Hepatocyte (in vitro differentiated cells): ENCODE data around the gene SGMS2. TPM values are rescaled to one million over a fixed set of nuclear protein-coding genes. Genes with fewer than 3 reads are reported as not detected.

Experiments
- DNase-seq: peaks from one replicate; pipeline ENCODE4 v3.0.0-alpha.2; 2016; ENCODE audit warnings: low spot score
- H2AFZ ChIP-seq: fragments of 200-600 bp; sonication (generic); 2 replicates; pipeline ENCODE4 v1.6.0; 2016; ENCODE audit warnings: antibody characterized with exemption, mild to moderate bottlenecking
- H3K27ac ChIP-seq: fragments of 200-600 bp; sonication (generic); 2 replicates; pipeline ENCODE4 v1.5.1; 2016; ENCODE audit warnings: mild to moderate bottlenecking
- H3K27me3 ChIP-seq: fragments of 200-600 bp; sonication (generic); 2 replicates; pipeline ENCODE4 v1.6.1; 2016
- H3K36me3 ChIP-seq: fragments of 200-600 bp; sonication (generic); replicated peaks from 2 replicates; pipeline ENCODE4 v1.5.1; 2016; ENCODE audit warnings: low read depth; ENCODE audit not compliant: insufficient read depth
- H3K4me1 ChIP-seq: fragments of 200-600 bp; sonication (generic); 2 replicates; pipeline ENCODE4 v1.5.1; 2016; ENCODE audit warnings: mild to moderate bottlenecking, moderate library complexity; ENCODE audit not compliant: insufficient read depth
- H3K4me2 ChIP-seq: fragments of 200-600 bp; sonication (generic); 2 replicates; pipeline ENCODE4 v1.6.0; 2016
- H3K4me3 ChIP-seq: fragments of 200-600 bp; sonication (generic); 2 replicates; pipeline ENCODE4 v1.5.1; 2016; ENCODE audit warnings: mild to moderate bottlenecking
- H3K79me2 ChIP-seq: fragments of 200-600 bp; sonication (generic); 2 replicates; pipeline ENCODE4 v1.6.0; 2017; ENCODE audit warnings: mild to moderate bottlenecking
- H3K9me2 ChIP-seq: fragments of 200-600 bp; sonication (generic); replicated peaks from 2 replicates; pipeline ENCODE4 v1.6.0; 2017; ENCODE audit warnings: mild to moderate bottlenecking; ENCODE audit not compliant: insufficient read depth
- H3K9me3 ChIP-seq: fragments of 200-600 bp; sonication (generic); 2 replicates; pipeline ENCODE4 v1.5.1; 2016; ENCODE audit warnings: low read depth, mild to moderate bottlenecking
- H4K20me1 ChIP-seq: fragments of 200-600 bp; sonication (generic); 2 replicates; pipeline ENCODE4 v1.6.0; 2016; ENCODE audit warnings: mild to moderate bottlenecking; ENCODE audit not compliant: insufficient read depth, poor library complexity, severe bottlenecking
- CTCF ChIP-seq: fragments of 200-600 bp; sonication (generic); IDR thresholded peaks from 2 replicates; pipeline ENCODE4 v1.5.1; 2016; ENCODE audit warnings: antibody characterized with exemption, mild to moderate bottlenecking; ENCODE audit not compliant: poor library complexity
- EZH2 ChIP-seq: fragments of 200-600 bp; sonication (generic); IDR thresholded peaks from 2 replicates; pipeline ENCODE4 v1.6.1; 2016; ENCODE audit warnings: antibody characterized with exemption, mild to moderate bottlenecking, borderline replicate concordance
- EZH2phosphoT487 ChIP-seq: fragments of 200-600 bp; sonication (generic); IDR thresholded peaks from one replicate; pipeline ENCODE4 v1.6.1; 2018; ENCODE audit warnings: antibody characterized with exemption, mild to moderate bottlenecking, low read depth, moderate library complexity; ENCODE audit not compliant: unreplicated experiment, severe bottlenecking
- WGBS: methylation state at CpG from one replicate; pipeline ENCODE4 v1.1.6; 2016; ENCODE audit warnings: low lambda C conversion rate; ENCODE audit errors: missing lambda C conversion rate; 5-methylcytosine and 5-hydroxymethylcytosine counted together
- polyA plus RNA-seq: library from polyadenylated mRNA; unstranded; fragments of >200 nt; fragmentation: Nextera tagmentation; extraction: Ambion mirVana; gene quantifications from 2 replicates; pipeline ENCODE4 v1.2.1, GENCODE V29; 2016
- total RNA-seq: library from RNA; depleted of rRNA; stranded (reverse); fragments of >200 nt; gene quantifications from 2 replicates; pipeline ENCODE4 v1.2.3, GENCODE V29; 2014

Gene SGMS2
- total and polyA plus RNA-seq, 2 experiments from 2014 or later = 33.1 to 75.7 TPM

GRCh38 chr4:107799669-107800450 lies 24.9 kb upstream of the SGMS2 start:
- DNase-seq = no peak
- TF ChIP-seq EZH2 = no peak
- TF ChIP-seq CTCF = no peak
- TF ChIP-seq EZH2phosphoT487 = no peak
- Histone ChIP-seq H3K9me2 (no peaks in the 10 kb centered on the region), H3K27me3 (no peaks in the 10 kb centered on the region), H3K4me3 (no peak overlapping the region), H4K20me1 (no peaks in the 10 kb centered on the region), H3K27ac (peak overlapping the region; percentile 33), H3K36me3 (no peaks in the 10 kb centered on the region), H3K4me1 (peaks cover 6% of the 10 kb centered on the region), H3K4me2 (peak overlapping the region; percentile 51), H3K9me3 (no peaks in the 10 kb centered on the region), H2AFZ (no peak overlapping the region), H3K79me2 (no peaks in the 10 kb centered on the region)
- WGBS = 87% methylated on average over 10 of the region's 10 CpGs

- no peak overlapping the region for H2AFZ ChIP-seq
- H3K9me3 ChIP-seq = no peaks in the 10 kb centered on the region
- no peaks in the 10 kb centered on the region for H3K36me3 ChIP-seq
- no peaks in the 10 kb centered on the region for H4K20me1 ChIP-seq
- no peaks in the 10 kb centered on the region for H3K27me3 ChIP-seq
- no peaks in the 10 kb centered on the region for H3K9me2 ChIP-seq
- no peak overlapping the region for H3K27ac ChIP-seq
- peaks cover 6% of the 10 kb centered on the region for H3K4me1 ChIP-seq
- H3K4me3 ChIP-seq = no peak overlapping the region
- no peak for DNase-seq
- 90% methylated on average over 1 of the region's 1 CpG for WGBS
- H3K4me2 ChIP-seq = no peak overlapping the region
- TF ChIP-seq EZH2 (no peak), EZH2phosphoT487 (no peak), CTCF (no peak)
- no peaks in the 10 kb centered on the region for H3K79me2 ChIP-seq
Observed at GRCh38 chr4:107800706-107801105, 24.0 kb upstream of the SGMS2 start.

- TF ChIP-seq CTCF = no peak
- TF ChIP-seq EZH2phosphoT487 = no peak
- TF ChIP-seq EZH2 = no peak
- Histone ChIP-seq H3K9me2 (no peaks in the 10 kb centered on the region), H3K27me3 (no peaks in the 10 kb centered on the region), H2AFZ (no peak overlapping the region), H4K20me1 (no peaks in the 10 kb centered on the region), H3K4me2 (no peak overlapping the region), H3K9me3 (no peaks in the 10 kb centered on the region), H3K4me1 (peaks cover 6% of the 10 kb centered on the region), H3K27ac (no peak overlapping the region), H3K4me3 (no peak overlapping the region), H3K36me3 (no peaks in the 10 kb centered on the region), H3K79me2 (no peaks in the 10 kb centered on the region)
- no peak for DNase-seq
- 92% methylated on average over 1 of the region's 1 CpG for WGBS
Observed at GRCh38 chr4:107801766-107802211, 22.9 kb upstream of the SGMS2 start.
